ENCODE data around the gene SH3D19. TPM values are rescaled to one million over a fixed set of nuclear protein-coding genes. Genes with fewer than 3 reads are reported as not detected.

The SH3D19 gene
- total RNA-seq, 1 experiment from 2014 or later = 29.7 TPM

DNA sequence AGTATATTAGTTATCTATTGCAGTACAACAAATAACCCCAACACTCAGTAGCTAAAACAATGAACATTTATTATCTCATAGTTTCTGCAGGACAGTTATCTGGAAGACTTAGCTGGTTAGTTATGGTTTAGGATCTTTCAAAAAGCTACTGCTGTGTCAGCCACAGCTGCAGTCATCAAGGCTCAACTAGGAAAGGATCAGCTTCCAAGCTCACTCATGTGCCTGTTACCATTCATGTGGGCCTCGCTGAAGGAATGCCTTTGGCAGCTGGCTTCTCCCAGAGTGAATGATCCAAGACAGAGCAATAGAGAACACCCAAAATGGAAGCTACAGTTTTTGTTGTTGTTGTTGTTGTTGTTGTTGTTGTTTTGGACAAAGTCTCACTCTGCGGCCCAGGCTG, 62.0 kb downstream of the SH3D19 start:
- TF ChIP-seq, protein P1, sequence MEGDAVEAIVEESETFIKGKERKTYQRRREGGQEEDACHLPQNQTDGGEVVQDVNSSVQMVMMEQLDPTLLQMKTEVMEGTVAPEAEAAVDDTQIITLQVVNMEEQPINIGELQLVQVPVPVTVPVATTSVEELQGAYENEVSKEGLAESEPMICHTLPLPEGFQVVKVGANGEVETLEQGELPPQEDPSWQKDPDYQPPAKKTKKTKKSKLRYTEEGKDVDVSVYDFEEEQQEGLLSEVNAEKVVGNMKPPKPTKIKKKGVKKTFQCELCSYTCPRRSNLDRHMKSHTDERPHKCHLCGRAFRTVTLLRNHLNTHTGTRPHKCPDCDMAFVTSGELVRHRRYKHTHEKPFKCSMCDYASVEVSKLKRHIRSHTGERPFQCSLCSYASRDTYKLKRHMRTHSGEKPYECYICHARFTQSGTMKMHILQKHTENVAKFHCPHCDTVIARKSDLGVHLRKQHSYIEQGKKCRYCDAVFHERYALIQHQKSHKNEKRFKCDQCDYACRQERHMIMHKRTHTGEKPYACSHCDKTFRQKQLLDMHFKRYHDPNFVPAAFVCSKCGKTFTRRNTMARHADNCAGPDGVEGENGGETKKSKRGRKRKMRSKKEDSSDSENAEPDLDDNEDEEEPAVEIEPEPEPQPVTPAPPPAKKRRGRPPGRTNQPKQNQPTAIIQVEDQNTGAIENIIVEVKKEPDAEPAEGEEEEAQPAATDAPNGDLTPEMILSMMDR (conservative IDR thresholded peaks at IDR 0.05) = no peak
- no CpG with 5 or more reads among the region's 2 CpGs for WGBS (ENCODE audit: extremely low coverage, insufficient read length, low lambda C conversion rate)
- Histone ChIP-seq H2BK120ac (ENCODE audit: low read depth, low read length, poor library complexity, severe bottlenecking) (no peak overlapping the region), H4K5ac (ENCODE audit: insufficient read length, low read depth, low read length) (no peak overlapping the region), H3K23ac (ENCODE audit: insufficient read length, low read depth, low read length) (no peak overlapping the region), H2BK20ac (ENCODE audit: low read depth, low read length, poor library complexity, severe bottlenecking) (no peak overlapping the region), H3K4me1 (ENCODE audit: insufficient read depth, low read length) (no peaks in the 10 kb centered on the region), H2BK15ac (ENCODE audit: low read depth, low read length) (no peak overlapping the region), H2AFZ (ENCODE audit: low read length) (no peak overlapping the region), H4K8ac (replicated peaks; ENCODE audit: insufficient read length, low read depth, low read length) (no peak overlapping the region), H2AK5ac (ENCODE audit: insufficient read length, low read length) (no peak overlapping the region), H3K27ac (ENCODE audit: insufficient read length, low read depth, low read length) (no peak overlapping the region), H3K4me2 (ENCODE audit: insufficient read depth, insufficient read length, low read length) (no peak overlapping the region), H3K9me3 (ENCODE audit: control insufficient read depth, low read depth, low read length) (no peaks in the 10 kb centered on the region), H4K20me1 (ENCODE audit: control insufficient read depth, insufficient read depth, insufficient read length) (peaks cover under 1% of the 10 kb centered on the region), H3K9ac (ENCODE audit: extremely low read depth, insufficient read length, low read length) (no peak overlapping the region), H4K91ac (ENCODE audit: insufficient read length, low read depth, low read length) (no peak overlapping the region), H3K18ac (ENCODE audit: insufficient read length, low read depth, low read length) (no peak overlapping the region), H3K79me2 (ENCODE audit: insufficient read depth, low read length) (no peaks in the 10 kb centered on the region), H2BK5ac (ENCODE audit: insufficient read length, low read length) (no peak overlapping the region), H3K79me1 (ENCODE audit: insufficient read depth, low read depth, low read length, poor library complexity, severe bottlenecking) (peaks cover 4% of the 10 kb centered on the region), H3K27me3 (ENCODE audit: insufficient read depth, low read length) (no peaks in the 10 kb centered on the region), H3K14ac (ENCODE audit: insufficient read depth, low read length) (no peak overlapping the region), H3K23me2 (ENCODE audit: insufficient read length, low read depth, low read length, poor library complexity, severe bottlenecking) (no peaks in the 10 kb centered on the region), H3K56ac (ENCODE audit: insufficient read length, low read depth, low read length) (no peak overlapping the region), H2BK12ac (ENCODE audit: insufficient read length, low read depth, low read length) (no peak overlapping the region), H3K4ac (ENCODE audit: low read depth, low read length) (no peak overlapping the region), H3T11ph (ENCODE audit: low read length) (no peak overlapping the region)
- H3K36me3 Mint-ChIP-seq (ENCODE audit: insufficient read depth in 1 of 3, low read depth in 3 of 3) = peaks cover 5 to 6% (median 6%) of the 10 kb centered on the region in 3 experiments; a peak in 5 of 7 replicates
- peaks cover 0 to 5% of the 10 kb centered on the region in 2 experiments; a peak in 2 of 4 replicates for H3K4me1 Mint-ChIP-seq
- no peak overlapping the region for H3K27ac Mint-ChIP-seq
- no peaks in the 10 kb centered on the region; a peak in 1 of 5 replicates for H3K9me3 Mint-ChIP-seq
- H3K4me3 Mint-ChIP-seq = no peak overlapping the region
- no peak for DNase-seq
- H3K27me3 Mint-ChIP-seq (ENCODE audit: low read depth) = no peaks in the 10 kb centered on the region

Data from H9 (cell line).